Right lobe of liver (tissue), 4 donors: ENCODE data around the gene PSEN2.

ENCODE experiments used
- CTCF ChIP-seq, 4 donors: fragments of 200-600 bp in 3 of 4; fragments of 450-650 bp in 1 of 4; IDR thresholded peaks; one replicate each; pipeline versions ENCODE4 v1.5.1 to v1.8.0; 2016 to 2022; ENCODE audit warnings: antibody characterized with exemption in 4 of 4, mild to moderate bottlenecking in 2 of 4
- POLR2A ChIP-seq: fragments of 450-650 bp; IDR thresholded peaks from one replicate; pipeline ENCODE4 v1.6.1; 2017; ENCODE audit warnings: antibody characterized with exemption, mild to moderate bottlenecking
- donor health status: DM: no; HTN: no; CAD: no.
- donor health status: DM: no; HTN: no; CAD: no.
- donor health status: DM: no; HTN: yes; CAD: no.

DNA sequence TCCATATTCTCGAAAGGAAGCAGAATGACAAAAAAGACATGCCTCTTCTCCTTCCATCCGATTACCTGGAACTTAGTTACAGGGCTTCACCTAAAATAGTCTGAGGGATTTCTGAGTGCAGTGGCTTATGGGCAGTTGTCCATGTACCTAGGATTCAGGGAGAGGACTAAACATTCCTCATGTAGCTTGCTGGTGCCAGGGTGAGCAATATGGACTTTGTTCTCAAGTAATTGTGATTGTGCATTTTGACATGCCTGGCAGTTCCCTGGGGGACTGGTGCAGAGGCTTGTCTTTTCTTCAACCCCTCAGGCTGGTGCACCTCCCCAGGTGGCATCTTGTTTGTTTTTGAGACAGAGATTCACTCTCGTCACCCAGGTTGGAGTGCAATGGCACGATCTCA is 6.1 kb upstream of the PSEN2 start:
- TF ChIP-seq CTCF (IDR thresholded peaks at IDR 0.05) (no peak), POLR2A (no peak)
